NCI-H1694 treated with DMSO at 0.1 percent for 48 hours (cell line): ENCODE data around the gene PIK3C2G.
"Not testable (repeated sequence)": the region's sequence is repeated elsewhere in the genome, so short reads cannot be mapped to it uniquely, and the experiment has no call there.

Experiments
- DNase-seq: peaks from one replicate; lab custom pipeline; 2025; lab: John Stamatoyannopoulos, UW

Gene PIK3C2G

GRCh38 chr12:18472304-18472703 lies 211.0 kb downstream of the PIK3C2G start:
- no peak for DNase-seq

DNA sequence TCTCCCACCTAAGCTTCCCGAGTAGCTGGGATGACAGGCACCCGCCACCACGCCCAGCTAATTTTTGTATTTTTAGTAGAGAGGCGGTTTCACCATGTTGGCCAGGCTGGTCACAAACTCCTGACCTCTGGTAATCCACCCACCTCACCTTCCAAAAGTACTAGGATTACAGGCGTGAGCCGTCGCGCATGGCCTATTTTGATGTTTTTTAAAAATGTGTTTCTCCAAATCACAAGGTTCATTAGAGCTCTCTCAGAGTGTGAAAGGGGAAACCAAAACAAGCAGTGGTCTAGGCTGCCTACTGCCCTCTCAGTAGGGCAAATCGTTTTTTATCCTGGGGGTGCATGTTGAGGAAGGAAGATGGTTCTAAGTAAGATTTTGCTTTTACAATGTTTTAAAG lies 211.5 kb downstream of the PIK3C2G start:
- no peak for DNase-seq

GRCh38 chr12:18476861-18477260 lies 215.5 kb downstream of the PIK3C2G start:
- DNase-seq, result no peak

- no peak for DNase-seq
Measured at GRCh38 chr12:18479256-18479655, 217.9 kb downstream of the PIK3C2G start.

GRCh38 chr12:18482601-18483120 lies 221.3 kb downstream of the PIK3C2G start:
- DNase-seq, result no peak

- no peak for DNase-seq
Measured at GRCh38 chr12:18483698-18484325, 222.5 kb downstream of the PIK3C2G start.

DNA sequence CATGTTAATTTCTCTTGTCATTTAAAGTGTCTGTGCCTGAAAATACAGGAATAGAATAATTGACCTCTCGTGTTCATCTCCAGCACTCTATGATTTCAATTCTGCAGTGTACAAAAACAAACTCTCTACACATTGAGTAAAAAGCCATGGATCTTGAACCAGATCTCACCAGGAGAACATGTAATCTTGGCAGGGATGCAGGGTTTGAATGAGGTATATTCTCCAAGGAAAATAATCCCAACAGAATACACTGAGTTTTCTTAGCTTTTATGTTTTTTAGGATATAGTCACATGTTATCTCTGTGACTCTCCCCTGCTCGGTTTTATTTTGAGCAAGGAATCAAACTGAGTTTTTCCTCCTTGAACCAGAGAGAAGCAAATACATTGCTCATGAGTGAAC lies 224.7 kb downstream of the PIK3C2G start:
- no peak for DNase-seq

DNA sequence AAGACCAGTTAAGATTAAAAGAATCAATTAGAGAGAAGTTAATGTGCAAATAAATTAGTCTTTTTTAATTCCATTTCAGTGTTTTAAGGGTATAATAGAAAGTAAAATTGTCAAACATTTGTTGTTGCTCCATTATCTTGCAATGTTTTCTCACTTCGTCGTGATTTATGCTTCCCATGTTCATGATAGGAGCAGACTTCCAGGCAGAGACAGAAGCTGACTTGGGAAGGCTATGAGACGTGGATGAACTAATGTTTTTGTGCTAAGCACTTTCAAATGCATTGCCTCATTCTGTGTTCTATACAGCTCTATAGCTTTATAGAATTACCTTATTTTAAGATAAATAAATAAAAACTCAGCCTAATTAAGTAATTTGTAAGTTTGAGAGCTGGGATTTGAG lies 226.2 kb downstream of the PIK3C2G start:
- no peak for DNase-seq

DNA sequence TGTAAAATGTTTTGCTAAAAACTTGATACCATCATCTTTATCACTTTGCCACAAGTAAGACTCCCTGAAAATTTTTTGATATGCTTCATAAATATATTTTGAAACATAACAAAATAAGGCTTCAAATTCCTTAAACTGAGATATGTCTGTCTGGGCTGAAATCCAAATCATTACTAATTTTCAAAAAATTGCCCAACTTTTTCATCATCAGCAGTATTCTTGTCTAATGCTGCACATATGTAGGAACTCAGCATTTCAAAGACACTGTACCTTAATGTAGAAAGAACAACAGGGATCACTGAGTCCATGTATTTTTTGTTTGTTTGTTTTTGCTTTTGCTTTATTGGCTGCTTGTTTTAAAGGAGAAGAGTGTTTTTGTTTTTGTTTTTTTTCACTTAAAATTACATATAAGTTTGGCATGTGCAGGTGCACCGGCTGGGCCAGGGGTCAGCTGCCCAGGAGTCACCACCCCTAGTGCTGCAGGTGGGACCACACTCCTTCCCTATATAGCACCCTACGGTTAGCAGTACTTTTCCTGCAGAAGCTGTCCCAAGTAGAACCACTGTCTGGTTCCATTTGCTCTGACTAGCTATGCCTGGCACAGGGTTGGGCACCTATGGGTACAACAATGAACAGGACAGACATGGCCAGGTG lies 231.2 kb downstream of the PIK3C2G start:
- no peak for DNase-seq

DNA sequence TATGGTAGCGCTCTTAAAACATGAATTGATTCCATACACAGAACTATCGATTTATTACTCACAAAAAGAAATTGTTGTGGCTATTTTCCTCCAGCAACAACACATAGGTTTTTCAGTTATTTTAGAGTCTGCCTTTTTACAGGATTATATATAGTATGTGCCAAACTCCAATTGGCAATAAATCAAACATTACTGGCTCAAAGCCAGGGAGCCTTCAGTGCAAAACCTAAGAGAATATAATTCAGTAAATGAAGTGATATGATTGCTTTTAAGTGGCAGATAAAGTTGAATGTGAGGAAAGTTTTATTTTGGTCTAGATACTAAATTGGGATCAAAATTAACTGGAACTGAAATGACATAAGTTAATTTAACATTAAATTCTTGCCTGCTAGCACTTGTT lies 234.8 kb downstream of the PIK3C2G start:
- DNase-seq, result no peak

GRCh38 chr12:18500160-18500574 lies 238.8 kb downstream of the PIK3C2G start:
- not testable (repeated sequence) for DNase-seq

DNA sequence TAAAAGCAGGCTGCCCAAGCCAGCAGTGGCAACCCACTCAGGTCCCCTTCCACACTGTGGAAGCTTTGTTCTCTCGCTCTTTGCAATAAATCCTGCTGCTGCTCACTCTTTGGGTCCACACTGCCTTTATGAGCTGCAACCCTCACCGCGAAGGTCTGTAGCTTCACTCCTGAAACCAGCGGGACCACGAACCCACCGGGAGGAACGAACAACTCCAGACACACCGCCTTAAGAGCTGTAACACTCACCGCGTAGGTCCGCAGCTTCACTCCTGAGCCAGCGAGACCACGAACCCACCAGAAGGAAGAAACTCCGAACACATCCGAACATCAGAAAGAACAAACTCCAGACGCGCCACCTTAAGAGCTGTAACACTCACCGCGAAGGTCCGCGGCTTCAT lies 239.4 kb downstream of the PIK3C2G start:
- not testable (repeated sequence) for DNase-seq

- no peak for DNase-seq
Measured at GRCh38 chr12:18502422-18502968, 241.2 kb downstream of the PIK3C2G start.

DNA sequence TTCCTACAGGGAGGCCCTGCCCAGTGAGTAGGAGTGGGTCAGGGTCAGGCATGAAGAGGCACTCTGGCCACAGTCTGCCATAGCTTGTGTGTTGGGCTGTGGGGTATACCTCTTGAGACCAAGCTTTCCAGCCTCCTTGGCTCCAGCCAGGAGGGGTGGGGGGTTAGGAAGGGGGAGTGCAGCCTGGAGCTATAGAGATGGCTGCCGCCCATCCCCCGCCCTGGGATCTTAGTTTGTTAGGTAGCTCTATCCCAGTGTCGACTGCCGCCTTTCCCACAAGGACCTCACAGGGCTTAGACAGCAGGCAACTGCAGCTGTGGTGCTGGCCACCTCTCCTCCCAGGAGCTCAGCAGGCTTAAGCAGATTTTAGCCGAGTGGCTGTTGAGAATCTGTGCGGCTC lies 260.1 kb downstream of the PIK3C2G start:
- no peak for DNase-seq

GRCh38 chr12:18522806-18523205 lies 261.5 kb downstream of the PIK3C2G start:
- no peak for DNase-seq

GRCh38 chr12:18542497-18542896 lies 281.2 kb downstream of the PIK3C2G start:
- DNase-seq, result not testable (repeated sequence)

DNA sequence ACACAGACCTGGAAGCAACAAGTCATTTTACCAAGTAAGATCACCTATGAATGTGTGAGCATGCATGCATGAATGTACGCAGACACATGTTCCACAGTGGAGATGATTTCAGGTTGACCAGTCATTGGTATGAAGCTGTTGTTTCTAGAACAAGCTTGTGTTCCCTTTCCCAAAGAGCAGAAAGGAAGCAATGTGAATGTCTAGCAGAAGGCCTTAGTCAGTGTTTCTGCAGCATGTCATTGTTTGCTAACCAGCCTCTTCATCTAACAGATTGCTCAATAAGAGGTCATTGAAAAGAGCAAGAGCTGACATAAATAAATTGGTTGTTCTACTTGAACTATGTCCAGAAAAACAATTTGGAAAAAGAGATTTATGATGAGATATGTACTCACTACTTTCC lies 285.1 kb downstream of the PIK3C2G start:
- DNase-seq, result no peak

DNA sequence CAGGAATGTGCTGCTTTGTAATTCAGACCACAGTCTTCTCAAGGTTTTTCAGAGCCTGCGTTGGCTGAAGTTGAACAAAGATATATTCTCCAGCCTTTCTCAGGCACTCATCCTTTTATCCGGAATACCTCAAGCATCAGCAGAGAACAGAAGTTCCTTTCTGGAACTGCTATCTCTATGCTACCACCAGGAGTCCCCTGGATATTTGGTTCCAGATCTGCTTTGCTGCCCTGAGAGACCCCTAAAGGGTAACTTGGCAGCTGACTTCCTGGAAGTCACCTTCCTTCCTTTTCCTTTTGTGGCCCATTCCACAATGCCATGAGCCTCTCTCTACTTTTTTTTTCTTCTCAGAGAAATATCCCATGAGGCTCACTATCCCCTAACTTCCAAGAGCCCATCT lies 288.3 kb downstream of the PIK3C2G start:
- DNase-seq, result no peak

- DNase-seq, result no peak
Measured at GRCh38 chr12:18551106-18551505, 289.8 kb downstream of the PIK3C2G start.

GRCh38 chr12:18551701-18552100 lies 290.4 kb downstream of the PIK3C2G start:
- DNase-seq, result no peak

DNA sequence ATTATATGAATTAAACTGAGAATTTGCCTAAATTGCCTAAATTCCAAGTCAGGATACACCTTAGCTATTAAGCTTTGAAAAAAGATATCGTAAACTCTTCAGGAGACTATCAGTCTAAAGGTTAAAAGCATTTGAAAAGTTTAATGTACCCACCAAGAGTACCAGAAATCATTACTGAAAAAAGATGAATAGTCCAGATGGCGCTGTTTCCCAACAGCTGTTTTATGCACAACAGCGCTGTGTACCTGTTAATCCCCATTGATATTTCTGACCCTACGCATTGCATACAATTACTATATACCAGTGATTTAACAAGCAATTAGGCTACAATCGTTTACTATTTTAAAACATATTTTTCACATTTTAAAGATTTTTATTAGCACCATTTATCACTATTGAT lies 291.5 kb downstream of the PIK3C2G start:
- DNase-seq, result peak; percentile 39

DNA sequence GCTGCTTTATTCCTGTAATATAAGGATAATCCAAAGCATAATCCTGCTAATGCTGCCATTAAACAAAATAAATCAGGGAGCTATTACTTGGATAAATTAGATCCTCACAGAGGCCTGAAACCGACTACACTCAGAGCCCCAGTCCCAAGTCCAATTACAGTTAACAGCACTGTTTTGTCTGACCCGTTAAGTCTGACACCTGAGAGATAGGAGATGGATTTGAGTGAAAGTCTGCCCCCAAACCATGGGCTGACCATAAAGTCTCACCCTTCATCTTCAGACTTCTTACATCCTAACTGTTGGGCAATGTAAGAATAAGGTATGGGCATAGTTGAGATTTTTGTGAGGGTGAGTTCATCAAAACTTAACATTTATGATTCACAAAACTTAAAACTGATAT lies 294.8 kb downstream of the PIK3C2G start:
- no peak for DNase-seq

DNA sequence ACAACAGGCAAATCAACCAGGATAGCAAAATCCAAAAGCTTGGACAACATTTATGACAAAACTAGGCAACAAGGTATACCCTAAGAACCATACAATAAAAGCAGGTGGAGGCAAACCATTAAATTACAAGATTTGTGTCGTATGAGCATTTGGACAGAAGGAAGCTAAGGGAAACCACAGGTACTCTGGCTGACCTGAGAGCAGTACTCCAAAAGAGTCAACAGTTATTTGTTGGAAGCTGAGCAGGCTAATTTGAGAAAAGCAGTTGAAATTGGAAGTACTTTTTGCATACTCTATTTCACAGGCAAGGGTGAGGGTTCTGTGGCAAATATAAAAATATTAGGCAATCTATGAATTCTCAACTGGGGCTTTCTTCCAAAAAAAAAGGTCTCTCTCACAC lies 297.9 kb downstream of the PIK3C2G start:
- DNase-seq, result no peak
